Heart left ventricle (tissue), 16 donors: ENCODE results near the gene DLG4. TPM values are rescaled to one million over a fixed set of nuclear protein-coding genes. Genes with fewer than 3 reads are reported as not detected.

ENCODE experiments used
- ATAC-seq, 4 donors: fragments of 200-7000 bp; cut with Tn5 transposase; one replicate each; pipeline ENCODE4 v1.9.1; 2020 to 2022; ENCODE audit warnings: moderate library complexity in 4 of 4, mild to moderate bottlenecking in 3 of 4, moderate number of reproducible peaks in 1 of 4
- DNase-seq, 5 donors: peaks; one replicate each; pipeline ENCODE4 v3.0.0-alpha.2; 2020
- H3K27ac ChIP-seq, 12 donors: fragments of 200-600 bp; sonication (generic) in 4 of 12; one replicate each; pipeline versions ENCODE4 v1.5.0 to v1.8.0; 2016 to 2022; ENCODE audit warnings: mild to moderate bottlenecking in 2 of 12
- H3K27me3 ChIP-seq, 9 donors: fragments of 200-600 bp; sonication (generic) in 2 of 9; one replicate each; pipeline versions ENCODE4 v1.5.1 to v1.8.0; 2016 to 2022; ENCODE audit warnings: mild to moderate bottlenecking in 3 of 9
- H3K36me3 ChIP-seq, 9 donors: fragments of 200-600 bp; sonication (generic) in 2 of 9; one replicate each; pipeline versions ENCODE4 v1.5.0 to v1.8.0; 2018 to 2022; ENCODE audit warnings: mild to moderate bottlenecking in 2 of 9
- H3K4me1 ChIP-seq, 12 donors: fragments of 200-600 bp; sonication (generic) in 4 of 12; one replicate each; pipeline versions ENCODE4 v1.5.0 to v1.8.0; 2016 to 2022; ENCODE audit warnings: mild to moderate bottlenecking in 3 of 12
- H3K4me3 ChIP-seq, 12 donors: fragments of 200-600 bp; sonication (generic) in 4 of 12; one replicate each; pipeline versions ENCODE4 v1.5.0 to v1.8.0; 2017 to 2022; ENCODE audit warnings: mild to moderate bottlenecking in 9 of 12, moderate library complexity in 4 of 12
- H3K9me3 ChIP-seq, 12 donors: fragments of 200-600 bp; sonication (generic) in 4 of 12; one replicate each; pipeline versions ENCODE4 v1.5.0 to v1.8.0; 2016 to 2022; ENCODE audit warnings: mild to moderate bottlenecking in 1 of 12
- POLR2A ChIP-seq, 2 donors: fragments of 450-650 bp; IDR thresholded peaks; one replicate each; pipeline ENCODE4 v1.6.1; 2017; ENCODE audit warnings: antibody characterized with exemption in 2 of 2, mild to moderate bottlenecking in 2 of 2, moderate library complexity in 2 of 2
- WGBS, 4 donors: extraction: QIAGEN DNeasy Blood & Tissue Kit in 2 of 4; methylation state at CpG; one replicate each; pipeline versions ENCODE4 v1.1.5 to v1.1.7; 2013 to 2018; 5-methylcytosine and 5-hydroxymethylcytosine counted together
- intact Hi-C, 10 donors: fragments of 100-400 bp; cut with DNase I; formaldehyde crosslinking; loops; one replicate each; pipeline versions ENCODE4 v1.11.1 to v1.14.2; 2022
- polyA plus RNA-seq, 2 donors: library from polyadenylated mRNA; stranded (reverse); fragments of 200-250 nt; gene quantifications; one replicate each; pipeline ENCODE4 v1.2.3, GENCODE V29; 2013
- total RNA-seq, 9 donors: library from RNA; depleted of rRNA in 2 of 9; stranded (reverse); fragments of >200 nt in 2 of 9; fragmentation: NEBNext Ultra II Directional in 3 of 9; extraction: Animal tissue kit (Norgen Biotek cat#: 25700) in 3 of 9; gene quantifications; one replicate each; pipeline versions ENCODE4 v1.1.0 to v1.2.4, GENCODE V29; 2016 to 2023
- TF ChIP-seq, protein P1 (sequence below), 12 donors: fragments of 200-600 bp; sonication (generic) in 4 of 12; IDR thresholded peaks; one replicate each; pipeline versions ENCODE4 v1.5.0 to v1.8.0; 2018 to 2022; ENCODE audit warnings: antibody characterized with exemption in 12 of 12, mild to moderate bottlenecking in 5 of 12
- donor health status: ischemic (EF 13 %, LVEDD 7.1; RV severe dilation, severe dysfunction).
- donor health status: healthy with polysubstance abuse.
- donor health status: DM: no; HTN: yes; CAD: no.
- donor health status: DM: no; HTN: no; CAD: no.
- donor health status: ischemic (EF 25% LVEDD 6.9; RV normal size, moderate dysfunction).
- donor health status: ischemic (EF 25% LVEDD 5.7; RV mildly dilated, moderate dysfunction).
- donor health status: healthy.
- donor health status: DM: yes; HTN: yes; CAD: no.
- donor health status: ischemic (EF 35%, LVEDD 5.7; RV mildly dilated, moderate dysfunction).
- donor health status: nonischemic (EF 11% LVEDD 7.7; RV severe dilation, severe dysfunction).
- donor health status: DM: yes; HTN: yes; CAD: no.
- donor health status: PGD.
- donor health status: ischemic (EF 29% LVEDD 5.4; RV normal size, mild dysfunction).
- donor health status: nonischemic (EF 23%, LVEDD 6.1; RV moderate dilation, normal function).

DLG4 gene
- total and polyA plus RNA-seq, 11 donors = 5.3 to 24.3 (median 15.5) TPM

GRCh38 chr17:7233701-7234082, 14.1 kb upstream of the DLG4 start:
- peaks cover 5 to 53% (median 26%) of the 10 kb centered on the region in 12 donors for H3K4me1 ChIP-seq
- TF ChIP-seq, protein P1, sequence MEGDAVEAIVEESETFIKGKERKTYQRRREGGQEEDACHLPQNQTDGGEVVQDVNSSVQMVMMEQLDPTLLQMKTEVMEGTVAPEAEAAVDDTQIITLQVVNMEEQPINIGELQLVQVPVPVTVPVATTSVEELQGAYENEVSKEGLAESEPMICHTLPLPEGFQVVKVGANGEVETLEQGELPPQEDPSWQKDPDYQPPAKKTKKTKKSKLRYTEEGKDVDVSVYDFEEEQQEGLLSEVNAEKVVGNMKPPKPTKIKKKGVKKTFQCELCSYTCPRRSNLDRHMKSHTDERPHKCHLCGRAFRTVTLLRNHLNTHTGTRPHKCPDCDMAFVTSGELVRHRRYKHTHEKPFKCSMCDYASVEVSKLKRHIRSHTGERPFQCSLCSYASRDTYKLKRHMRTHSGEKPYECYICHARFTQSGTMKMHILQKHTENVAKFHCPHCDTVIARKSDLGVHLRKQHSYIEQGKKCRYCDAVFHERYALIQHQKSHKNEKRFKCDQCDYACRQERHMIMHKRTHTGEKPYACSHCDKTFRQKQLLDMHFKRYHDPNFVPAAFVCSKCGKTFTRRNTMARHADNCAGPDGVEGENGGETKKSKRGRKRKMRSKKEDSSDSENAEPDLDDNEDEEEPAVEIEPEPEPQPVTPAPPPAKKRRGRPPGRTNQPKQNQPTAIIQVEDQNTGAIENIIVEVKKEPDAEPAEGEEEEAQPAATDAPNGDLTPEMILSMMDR (IDR thresholded peaks at IDR 0.05) = no peak
- TF ChIP-seq POLR2A (IDR thresholded peaks at IDR 0.05) = no peak
- WGBS, 4 donors = 1 to 3% (median 2%) methylated on average over 9 of the region's 9 CpGs
- H3K4me3 ChIP-seq = peak overlapping the region; percentile 65 to 99 (median 84)
- intact Hi-C loops = loop anchor here in 3 of 10 donors (10.0 kb wide), 3 partner anchors 251 to 611 kb away; partner anchors contain the start of genes CD68 (in 1 of the 3), POLR2A (in 1 of the 3) and SLC35G6 (in 1 of the 3)
- H3K36me3 ChIP-seq = peaks cover 0 to 43% (median 36%) of the 10 kb centered on the region in 9 donors
- DNase-seq (no peak), ATAC-seq (peak in 2 of 4 donors; percentile 1 to 4)
- peak overlapping the region; percentile 17 to 96 (median 88) for H3K27ac ChIP-seq
- H3K9me3 ChIP-seq = no peaks in the 10 kb centered on the region
- no peaks in the 10 kb centered on the region for H3K27me3 ChIP-seq

DNA sequence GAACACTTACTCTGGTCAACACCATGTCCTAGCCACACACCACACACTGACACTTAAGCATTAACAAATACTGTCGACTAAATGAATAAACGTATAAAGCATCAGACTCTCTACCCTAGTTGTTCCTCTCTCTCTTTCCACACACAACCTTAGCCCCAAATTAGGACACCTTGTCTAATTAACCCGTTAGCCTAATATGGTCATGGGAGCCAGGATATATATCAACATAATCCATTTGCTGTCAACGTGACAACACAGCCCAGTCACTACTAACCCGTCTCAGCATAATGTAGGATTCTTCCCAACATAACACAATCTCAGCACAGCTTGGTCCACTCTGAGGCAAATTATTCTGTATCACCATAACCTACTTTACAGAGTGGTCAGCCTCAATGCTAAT, 12.5 kb upstream of the DLG4 start:
- Histone ChIP-seq H3K9me3 (no peaks in the 10 kb centered on the region), H3K4me3 (peak overlapping the region in 2 of 12 donors; percentile 79 to 85), H3K4me1 (peaks cover 5 to 48% (median 23%) of the 10 kb centered on the region in 12 donors), H3K27ac (no peak overlapping the region), H3K36me3 (peaks cover 0 to 57% (median 50%) of the 10 kb centered on the region in 9 donors), H3K27me3 (no peaks in the 10 kb centered on the region)
- intact Hi-C loops = loop anchor here in 3 of 10 donors (10.0 kb wide), 3 partner anchors 253 to 613 kb away; partner anchors contain the start of genes CD68 (in 1 of the 3), POLR2A (in 1 of the 3) and SLC35G6 (in 1 of the 3)
- no peak for ATAC-seq
- 80 to 85% (median 83%) methylated on average over 5 of the region's 5 CpGs for WGBS, 4 donors
- TF ChIP-seq, protein P1 (IDR thresholded peaks at IDR 0.05) = no peak
- no peak for TF ChIP-seq POLR2A (IDR thresholded peaks at IDR 0.05)
- DNase-seq = no peak

DNA sequence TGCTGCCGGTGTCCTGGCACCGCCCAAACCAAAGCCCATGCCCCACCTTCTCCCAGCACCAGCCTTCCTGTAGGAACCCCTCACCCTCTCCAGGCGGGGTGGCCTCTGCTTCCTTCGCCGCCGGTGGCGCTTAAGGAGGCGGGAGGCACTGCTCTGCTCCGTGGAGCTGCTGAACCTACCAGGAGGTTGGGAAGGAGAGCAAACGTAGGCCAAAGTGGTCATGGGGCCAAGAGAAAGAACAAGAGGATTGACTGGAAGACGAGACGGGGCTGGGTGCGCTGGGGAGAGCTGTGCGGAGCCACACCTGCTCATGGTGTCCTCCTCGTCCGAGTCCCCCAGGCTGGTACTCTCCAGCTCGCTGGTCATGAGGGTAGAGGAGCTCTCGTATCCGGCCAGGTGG, 9.9 kb upstream of the DLG4 start:
- DNase-seq (no peak), ATAC-seq (no peak)
- Histone ChIP-seq H3K36me3 (peaks cover 0 to 61% (median 58%) of the 10 kb centered on the region in 9 donors), H3K27ac (no peak overlapping the region), H3K4me1 (peaks cover 5 to 38% (median 17%) of the 10 kb centered on the region in 12 donors), H3K9me3 (no peaks in the 10 kb centered on the region), H3K27me3 (no peaks in the 10 kb centered on the region), H3K4me3 (no peak overlapping the region)
- 94 to 97% (median 96%) methylated on average over 19 of the region's 19 CpGs for WGBS, 4 donors
- intact Hi-C loops = no loop called here
- TF ChIP-seq, protein P1 (IDR thresholded peaks at IDR 0.05) = no peak
- no peak for TF ChIP-seq POLR2A (IDR thresholded peaks at IDR 0.05)

DNA sequence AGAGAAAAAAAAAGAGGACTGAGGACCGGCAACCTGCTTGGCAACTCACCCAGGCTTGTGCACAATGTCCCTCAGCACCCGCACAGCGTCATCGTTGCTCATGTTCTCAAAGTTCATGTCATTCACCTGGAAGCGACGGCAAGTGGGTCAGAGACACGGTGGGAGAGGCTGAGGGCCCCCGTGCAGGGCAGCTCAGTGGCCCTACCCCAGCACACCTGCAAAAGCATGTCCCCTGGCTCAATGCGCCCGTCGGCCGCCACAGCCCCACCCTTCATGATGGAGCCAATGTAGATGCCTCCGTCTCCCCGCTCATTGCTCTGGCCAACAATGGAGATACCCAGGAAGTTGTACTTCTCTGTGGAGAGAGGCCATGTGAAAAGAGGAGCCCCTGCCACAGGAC, 9.3 kb upstream of the DLG4 start:
- WGBS, 4 donors = 89 to 92% (median 91%) methylated on average over 13 to 14 of the region's 14 CpGs
- DNase-seq = no peak

More for the DNA sequence above, 9.3 kb upstream of the DLG4 start:
- TF ChIP-seq, protein P1 (IDR thresholded peaks at IDR 0.05) = no peak
- no peak for TF ChIP-seq POLR2A (IDR thresholded peaks at IDR 0.05)
- Histone ChIP-seq H3K4me1 (peaks cover 5 to 42% (median 17%) of the 10 kb centered on the region in 12 donors), H3K4me3 (no peak overlapping the region), H3K9me3 (no peaks in the 10 kb centered on the region), H3K27me3 (no peaks in the 10 kb centered on the region), H3K27ac (no peak overlapping the region), H3K36me3 (peaks cover 0 to 67% (median 63%) of the 10 kb centered on the region in 9 donors)
- intact Hi-C loops = no loop called here
- ATAC-seq = no peak
